Right hindlimb (tissue), 1 donor: ENCODE data around the gene CHST3.

Experiments
- DNase-seq: peaks from one replicate; pipeline ENCODE4 v3.0.0-alpha.2; 2018

Gene CHST3

DNA sequence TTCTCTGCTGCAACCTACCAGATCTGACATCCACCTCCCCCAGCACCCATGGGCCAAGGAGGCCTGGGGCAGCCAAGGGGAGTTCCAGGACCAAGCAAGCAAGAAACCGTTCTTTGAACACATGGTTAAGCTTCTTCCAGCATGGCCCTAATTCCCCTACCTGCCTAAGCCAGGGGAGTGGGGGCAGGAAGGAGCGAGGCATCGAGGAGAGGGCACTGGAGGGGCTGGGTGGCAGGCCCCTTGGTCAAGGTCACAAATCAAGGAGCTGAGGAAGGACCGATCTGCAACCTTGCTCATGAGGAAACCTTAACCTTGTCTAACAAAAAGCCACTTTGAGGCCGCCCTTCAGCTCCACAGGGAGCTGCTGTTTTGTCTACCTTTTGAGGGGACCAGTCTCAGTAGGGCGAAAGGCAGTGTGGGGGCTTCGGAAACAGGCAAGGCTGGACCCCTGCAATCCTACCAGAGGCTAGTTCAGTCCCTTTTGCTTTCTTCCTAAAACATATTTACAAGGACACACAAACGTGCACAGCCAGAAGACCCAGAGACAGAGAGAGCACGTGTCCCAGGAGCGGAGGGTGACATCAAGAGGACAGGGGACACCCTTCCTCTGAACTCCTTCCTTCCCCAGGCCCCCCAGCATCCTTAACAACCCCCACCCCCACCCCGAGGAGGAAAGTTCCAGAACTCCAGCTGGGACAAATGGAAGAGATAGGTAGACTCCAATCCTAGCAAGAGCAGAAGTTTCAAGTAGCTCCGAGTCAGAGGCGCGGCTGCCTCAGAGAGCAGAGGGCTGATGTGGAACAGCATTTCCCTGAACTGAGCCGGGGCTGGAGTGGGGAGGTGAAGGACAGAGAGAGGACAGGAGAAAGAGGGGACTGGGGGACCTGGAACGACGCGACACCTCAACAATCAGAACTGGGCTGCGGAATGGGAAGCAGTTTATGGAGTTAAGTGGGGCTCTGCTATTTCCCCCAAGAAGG, 95.9 kb downstream of the CHST3 start:
- DNase-seq, result no peak

DNA sequence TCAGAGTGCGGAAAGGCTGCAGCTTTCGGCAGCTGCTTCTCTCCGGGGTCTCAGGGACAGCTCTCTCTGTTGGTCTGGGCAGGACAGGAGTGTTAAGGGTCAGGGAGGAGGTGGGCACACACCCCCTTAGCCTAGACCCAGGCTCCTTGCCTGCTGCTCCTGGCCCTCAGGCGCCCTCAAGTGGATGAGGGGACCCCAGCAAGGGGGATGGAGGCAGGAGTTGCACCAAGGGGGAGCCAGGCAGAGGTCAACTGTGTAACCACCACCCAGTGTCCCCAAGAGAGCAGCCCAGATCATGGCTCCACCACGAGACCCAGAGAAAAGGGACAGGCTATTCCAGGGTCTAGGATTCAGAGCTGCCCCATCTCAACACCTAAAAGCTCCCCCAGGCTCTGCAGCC, 97.3 kb downstream of the CHST3 start:
- DNase-seq, result no peak

DNA sequence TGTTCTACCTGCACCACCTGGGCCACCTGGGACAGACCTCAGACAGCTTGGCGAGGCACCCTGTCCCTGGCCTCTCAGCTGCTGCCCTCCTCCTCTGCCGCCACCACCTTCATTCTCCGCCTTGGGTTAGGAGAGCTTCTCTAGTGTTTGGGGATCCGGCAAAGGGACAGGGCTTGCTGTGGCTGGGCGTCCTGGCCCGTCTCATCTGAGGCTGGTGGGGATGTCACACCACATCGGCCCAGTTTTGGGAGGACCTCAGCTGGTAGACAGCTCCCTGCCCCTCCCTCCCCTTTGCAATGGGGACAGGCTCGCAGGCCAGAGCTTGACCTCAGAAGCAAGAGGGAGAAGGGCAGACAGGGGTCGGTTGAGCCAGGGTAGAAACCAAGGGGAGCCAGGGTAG, 97.7 kb downstream of the CHST3 start:
- no peak for DNase-seq

DNA sequence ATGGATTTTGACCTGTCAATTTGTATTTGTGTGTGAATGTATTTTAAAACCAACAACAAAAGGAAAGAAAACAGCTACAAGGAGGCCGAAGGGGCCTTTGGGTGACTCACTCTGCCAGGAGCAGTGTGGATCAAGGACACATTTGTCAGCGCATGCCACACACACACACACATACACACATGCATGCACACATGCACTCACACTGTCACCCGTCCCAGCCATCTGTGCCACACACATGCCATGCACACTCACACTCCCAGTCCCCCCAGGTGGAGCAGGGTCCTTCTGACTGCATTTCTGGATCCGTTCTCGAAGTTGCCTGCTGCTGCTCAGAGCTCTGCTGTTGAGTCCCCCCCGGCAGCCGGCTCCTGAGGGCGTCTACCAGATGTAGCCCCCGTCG, 98.2 kb downstream of the CHST3 start:
- no peak for DNase-seq
